DND-41 (cell line): ENCODE results near the gene NEK4.

Experiments used
- ATAC-seq: fragments of 200-7000 bp; cut with Tn5 transposase; 3 replicates; pipeline ENCODE4 v1.9.1; 2021; ENCODE audit warnings: low read depth; ENCODE audit not compliant: insufficient read depth
- DNase-seq: peaks from one replicate; pipeline ENCODE4 v3.0.0-alpha.2; 2020
- H2AFZ ChIP-seq: 2 replicates; pipeline ENCODE4 v1.6.0; 2012; ENCODE audit warnings: low read depth, low read length
- H3K27ac ChIP-seq: 2 replicates; pipeline ENCODE4 v1.5.1; 2012; ENCODE audit warnings: low read length, inconsistent platforms
- H3K27me3 ChIP-seq: fragments of 200-600 bp; sonication (generic); 2 replicates; pipeline ENCODE4 v1.6.0; 2012; ENCODE audit warnings: low read length, mild to moderate bottlenecking, inconsistent platforms; ENCODE audit not compliant: insufficient read depth, poor library complexity
- H3K36me3 ChIP-seq: 2 replicates; pipeline ENCODE4 v1.5.1; 2012; ENCODE audit warnings: low read length, inconsistent platforms; ENCODE audit not compliant: insufficient read depth
- H3K4me1 ChIP-seq: 2 replicates; pipeline ENCODE4 v1.5.1; 2012; ENCODE audit warnings: mild to moderate bottlenecking, low read length; ENCODE audit not compliant: insufficient read depth
- H3K4me2 ChIP-seq: 2 replicates; pipeline ENCODE4 v1.6.0; 2012; ENCODE audit warnings: mild to moderate bottlenecking, moderate library complexity, low read length, inconsistent platforms; ENCODE audit not compliant: insufficient read depth
- H3K4me3 ChIP-seq, 2 experiments: fragments of 200-600 bp in 1 of 2; shearing (Covaris generic) in 1 of 2; 2 replicates each; pipeline ENCODE4 v1.5.1; 2012 to 2016; ENCODE audit warnings: inconsistent platforms in 2 of 2, low read length in 2 of 2, mild to moderate bottlenecking in 2 of 2, low read depth in 1 of 2, moderate library complexity in 1 of 2
- H3K79me2 ChIP-seq: 2 replicates; pipeline ENCODE4 v1.6.0; 2012; ENCODE audit warnings: low read length, inconsistent platforms; ENCODE audit not compliant: insufficient read depth
- H3K9ac ChIP-seq: 2 replicates; pipeline ENCODE4 v1.6.0; 2012; ENCODE audit warnings: low read depth, mild to moderate bottlenecking, inconsistent platforms, low read length, moderate library complexity
- H3K9me3 ChIP-seq: 2 replicates; pipeline ENCODE4 v1.5.1; 2012; ENCODE audit warnings: low read length, moderate library complexity, mild to moderate bottlenecking, inconsistent platforms; ENCODE audit not compliant: insufficient read depth, severe bottlenecking
- H4K20me1 ChIP-seq: 2 replicates; pipeline ENCODE4 v1.6.0; 2012; ENCODE audit warnings: low read length; ENCODE audit not compliant: insufficient read depth
- CTCF ChIP-seq: IDR thresholded peaks from 2 replicates; pipeline ENCODE4 v1.5.1; 2012; ENCODE audit warnings: borderline replicate concordance, low read length, moderate library complexity, mild to moderate bottlenecking; ENCODE audit not compliant: poor library complexity, severe bottlenecking; ENCODE audit errors: extremely low read depth
- EZH2 ChIP-seq: IDR thresholded peaks from 3 replicates; pipeline ENCODE4 v1.6.1; 2012; ENCODE audit warnings: borderline replicate concordance, low read depth, mild to moderate bottlenecking, moderate library complexity, low read length, inconsistent platforms; ENCODE audit not compliant: severe bottlenecking

Gene NEK4

DNA sequence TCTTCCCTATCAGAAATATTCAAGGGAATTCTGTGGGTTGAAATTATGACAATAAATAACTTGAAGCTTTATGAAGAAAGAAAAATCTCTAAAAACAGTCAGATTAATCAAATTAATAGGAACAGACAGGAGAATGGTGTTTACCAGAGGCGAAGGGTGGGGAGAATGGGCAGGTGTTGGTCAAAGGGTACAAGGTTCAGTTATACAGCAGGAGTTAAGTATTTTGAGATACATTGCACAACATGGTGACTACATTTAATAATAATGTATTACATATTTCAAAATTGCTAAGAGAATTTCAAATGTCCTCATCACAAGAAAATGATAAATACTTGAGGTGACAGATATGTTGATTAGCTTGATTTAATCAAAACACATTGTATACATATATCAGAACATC, 46.2 kb downstream of the NEK4 start:
- Histone ChIP-seq H3K9me3 (peaks cover 3% of the 10 kb centered on the region), H3K36me3 (peaks cover 8% of the 10 kb centered on the region; the same call in 1 of the 2 replicates)
- TF ChIP-seq EZH2 (no peak), CTCF (no peak)

DNA sequence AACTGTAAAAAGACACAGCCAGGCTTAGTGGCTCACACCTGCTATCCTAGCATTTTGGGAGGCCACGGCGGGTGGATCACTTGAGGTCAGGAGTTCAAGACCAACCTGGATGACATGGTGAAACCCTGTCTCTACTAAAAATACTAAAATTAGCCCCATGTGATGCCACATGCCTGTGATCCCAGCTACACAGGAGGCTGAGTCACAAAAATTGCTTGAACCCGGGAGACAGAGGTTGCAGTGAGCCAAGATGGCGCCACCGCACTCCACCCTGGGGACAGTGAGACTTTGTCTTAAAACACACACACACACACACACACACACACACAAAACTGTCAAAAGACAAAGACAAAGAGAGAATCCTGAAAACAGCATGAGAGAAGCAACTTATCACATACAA, 46.8 kb downstream of the NEK4 start:
- TF ChIP-seq EZH2, result no peak
- no peak for TF ChIP-seq CTCF
- H3K27ac ChIP-seq, result no peak overlapping the region
- H3K9me3 ChIP-seq, result peaks cover 3% of the 10 kb centered on the region
- no peak overlapping the region for H3K4me2 ChIP-seq
- peaks cover 32% of the 10 kb centered on the region for H3K4me1 ChIP-seq
- no peak for ATAC-seq
- 0 out of 2 replicates have a peak, but pooled peaks cover 5% of the 10 kb centered on the region for H4K20me1 ChIP-seq
- no peak overlapping the region for H2AFZ ChIP-seq
- no peaks in the 10 kb centered on the region for H3K27me3 ChIP-seq
- no peak overlapping the region for H3K9ac ChIP-seq
- no peaks in the 10 kb centered on the region for H3K79me2 ChIP-seq
- H3K4me3 ChIP-seq, result no peak overlapping the region
- DNase-seq, result no peak
- H3K36me3 ChIP-seq, result peaks cover 10% of the 10 kb centered on the region

More for the DNA sequence above, 46.2 kb downstream of the NEK4 start:
- H2AFZ ChIP-seq, result no peak overlapping the region
- H3K79me2 ChIP-seq, result no peaks in the 10 kb centered on the region
- no peak overlapping the region for H3K27ac ChIP-seq
- 0 out of 2 replicates have a peak, but pooled peaks cover 5% of the 10 kb centered on the region for H4K20me1 ChIP-seq
- no peak overlapping the region for H3K4me2 ChIP-seq
- DNase-seq, result no peak
- H3K27me3 ChIP-seq, result no peaks in the 10 kb centered on the region
- no peak overlapping the region for H3K9ac ChIP-seq
- H3K4me3 ChIP-seq, result no peak overlapping the region
- H3K4me1 ChIP-seq, result peaks cover 32% of the 10 kb centered on the region
- ATAC-seq, result no peak

GRCh38 chr3:52722491-52722890, 48.2 kb downstream of the NEK4 start:
- no peak overlapping the region for H3K4me2 ChIP-seq
- no peak for TF ChIP-seq CTCF
- no peak for TF ChIP-seq EZH2
- no peak overlapping the region for H3K27ac ChIP-seq
- no peak for DNase-seq
- H3K79me2 ChIP-seq, result no peaks in the 10 kb centered on the region
- no peak overlapping the region for H3K9ac ChIP-seq
- H4K20me1 ChIP-seq, result 0 out of 2 replicates have a peak, but pooled peaks cover 5% of the 10 kb centered on the region
- H3K4me3 ChIP-seq, result no peak overlapping the region
- ATAC-seq, result no peak
- no peak overlapping the region for H2AFZ ChIP-seq
- no peaks in the 10 kb centered on the region for H3K9me3 ChIP-seq
- peaks cover 32% of the 10 kb centered on the region for H3K4me1 ChIP-seq
- peaks cover 9% of the 10 kb centered on the region for H3K36me3 ChIP-seq
- no peaks in the 10 kb centered on the region for H3K27me3 ChIP-seq

- H3K27me3 ChIP-seq, result no peaks in the 10 kb centered on the region
- H3K9ac ChIP-seq, result no peak overlapping the region
- H3K79me2 ChIP-seq, result no peaks in the 10 kb centered on the region
- peaks cover 32% of the 10 kb centered on the region for H3K4me1 ChIP-seq
- 0 out of 2 replicates have a peak, but pooled peaks cover 5% of the 10 kb centered on the region for H4K20me1 ChIP-seq
- H3K36me3 ChIP-seq, result peaks cover 9% of the 10 kb centered on the region
- H3K27ac ChIP-seq, result peak overlapping the region; percentile 32
- no peaks in the 10 kb centered on the region for H3K9me3 ChIP-seq
- TF ChIP-seq CTCF, result no peak
- no peak overlapping the region for H2AFZ ChIP-seq
- no peak for DNase-seq
- ATAC-seq, result no peak
- no peak overlapping the region for H3K4me3 ChIP-seq
- peak overlapping the region; percentile 24 for H3K4me2 ChIP-seq
Observed at GRCh38 chr3:52721730-52722008, 49.1 kb downstream of the NEK4 start.
